Activated naive CD4-positive, alpha-beta T cell treated with anti-CD3 and anti-CD28 coated beads, Interleukin-2, amount 50 U/mL, for 24 hours (primary cell): ENCODE results near the gene TTYH2.
A peak's percentile ranks its signal among the peaks of the same experiment; 100 is the strongest.
"Not testable (repeated sequence)": the region's sequence is repeated elsewhere in the genome, so short reads cannot be mapped to it uniquely, and the experiment has no call there.

ENCODE experiments used
- H3K27ac Mint-ChIP-seq: one replicate; pipeline ENCODE4 v1.8.0; 2021; ENCODE audit warnings: mild to moderate bottlenecking, mixed read lengths
- H3K27me3 Mint-ChIP-seq: one replicate; pipeline ENCODE4 v1.8.0; 2021; ENCODE audit warnings: mixed read lengths
- H3K36me3 Mint-ChIP-seq: one replicate; pipeline ENCODE4 v1.8.0; 2021; ENCODE audit warnings: mixed read lengths
- H3K4me1 Mint-ChIP-seq: one replicate; pipeline ENCODE4 v1.8.0; 2021; ENCODE audit warnings: mixed read lengths
- H3K4me3 Mint-ChIP-seq: one replicate; pipeline ENCODE4 v1.8.0; 2021; ENCODE audit warnings: mild to moderate bottlenecking, mixed read lengths
- H3K9me3 Mint-ChIP-seq: one replicate; pipeline ENCODE4 v1.8.0; 2021; ENCODE audit warnings: mixed read lengths

The TTYH2 gene

DNA sequence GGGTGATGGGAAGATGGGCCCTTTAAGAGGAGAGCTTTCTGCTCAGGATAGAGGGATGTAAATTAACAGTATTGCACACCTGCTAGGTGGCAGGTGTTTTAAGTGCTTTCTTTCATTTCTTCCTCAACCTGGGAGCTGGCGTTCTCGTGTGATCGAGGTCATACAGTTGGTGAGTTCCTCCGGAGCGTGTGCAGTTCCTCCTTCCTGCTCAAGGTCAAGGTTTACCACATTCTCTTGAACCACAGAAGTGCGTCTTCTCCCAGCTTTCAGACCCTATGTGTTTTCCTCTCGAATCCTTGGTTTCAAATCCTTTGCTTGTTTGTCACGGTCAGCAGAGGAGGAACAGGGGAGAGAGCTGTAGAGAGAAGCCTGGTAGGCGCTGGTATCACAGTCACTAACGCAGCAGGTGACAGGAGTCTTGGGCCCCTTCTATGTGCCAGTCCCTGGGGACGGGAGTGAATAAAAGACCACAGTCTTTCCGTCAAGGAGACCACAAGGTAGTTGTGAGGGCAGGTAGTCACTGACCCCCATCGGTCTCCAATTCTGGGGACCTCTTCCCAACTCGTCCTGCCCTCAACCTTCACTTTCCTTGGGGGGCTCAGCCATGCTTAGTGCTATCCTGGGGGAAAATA is 61.5 kb downstream of the TTYH2 start:
- Mint-ChIP-seq H3K36me3 (no peaks in the 10 kb centered on the region), H3K4me1 (peaks cover 21% of the 10 kb centered on the region), H3K27ac (no peak overlapping the region), H3K4me3 (peak overlapping the region; percentile 70), H3K9me3 (no peaks in the 10 kb centered on the region), H3K27me3 (no peaks in the 10 kb centered on the region)

- H3K4me3 Mint-ChIP-seq = no peak overlapping the region
- no peaks in the 10 kb centered on the region for H3K9me3 Mint-ChIP-seq
- H3K4me1 Mint-ChIP-seq = peaks cover 31% of the 10 kb centered on the region
- H3K27me3 Mint-ChIP-seq = no peaks in the 10 kb centered on the region
- H3K27ac Mint-ChIP-seq = peak overlapping the region; percentile 3
- no peaks in the 10 kb centered on the region for H3K36me3 Mint-ChIP-seq
These were observed 62.7 kb downstream of the TTYH2 start for GRCh38 chr17:74276051-74276476.

GRCh38 chr17:74276541-74277009 is 63.2 kb downstream of the TTYH2 start:
- no peaks in the 10 kb centered on the region for H3K9me3 Mint-ChIP-seq
- H3K36me3 Mint-ChIP-seq = no peaks in the 10 kb centered on the region
- H3K4me3 Mint-ChIP-seq = no peak overlapping the region
- no peaks in the 10 kb centered on the region for H3K27me3 Mint-ChIP-seq
- H3K4me1 Mint-ChIP-seq = peaks cover 31% of the 10 kb centered on the region
- H3K27ac Mint-ChIP-seq = no peak overlapping the region

- no peak overlapping the region for H3K27ac Mint-ChIP-seq
These were observed 64.6 kb downstream of the TTYH2 start for GRCh38 chr17:74277935-74278334.

DNA sequence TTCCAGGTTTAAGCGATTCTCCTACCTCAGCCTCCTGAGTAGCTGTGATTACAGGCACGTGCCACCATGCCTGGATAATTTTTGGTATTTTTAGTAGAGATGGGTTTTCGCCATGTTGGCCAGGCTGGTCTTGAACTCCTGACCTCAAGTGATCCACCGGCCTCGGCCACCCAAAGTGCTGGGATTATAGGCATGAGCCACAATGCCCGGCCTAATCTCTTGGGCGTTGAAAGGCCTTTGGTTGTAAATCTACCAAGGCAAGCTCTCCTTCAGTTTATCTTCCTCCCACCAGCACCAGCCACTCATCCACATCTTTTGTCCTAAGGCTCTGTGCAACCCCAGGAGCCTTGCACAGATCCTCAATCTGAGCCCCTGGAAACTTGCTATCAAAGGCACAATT is 66.2 kb downstream of the TTYH2 start:
- H3K9me3 Mint-ChIP-seq, H3K36me3 Mint-ChIP-seq, H3K27me3 Mint-ChIP-seq, H3K4me3 Mint-ChIP-seq: not testable (repeated sequence)
- H3K4me1 Mint-ChIP-seq = peaks cover 29% of the 10 kb centered on the region
- H3K27ac Mint-ChIP-seq = peak overlapping the region; percentile 76

More at GRCh38 chr17:74277935-74278334, 64.6 kb downstream of the TTYH2 start:
- Mint-ChIP-seq H3K9me3 (no peaks in the 10 kb centered on the region), H3K27me3 (no peaks in the 10 kb centered on the region), H3K4me3 (no peak overlapping the region), H3K36me3 (no peaks in the 10 kb centered on the region), H3K4me1 (peaks cover 39% of the 10 kb centered on the region)

DNA sequence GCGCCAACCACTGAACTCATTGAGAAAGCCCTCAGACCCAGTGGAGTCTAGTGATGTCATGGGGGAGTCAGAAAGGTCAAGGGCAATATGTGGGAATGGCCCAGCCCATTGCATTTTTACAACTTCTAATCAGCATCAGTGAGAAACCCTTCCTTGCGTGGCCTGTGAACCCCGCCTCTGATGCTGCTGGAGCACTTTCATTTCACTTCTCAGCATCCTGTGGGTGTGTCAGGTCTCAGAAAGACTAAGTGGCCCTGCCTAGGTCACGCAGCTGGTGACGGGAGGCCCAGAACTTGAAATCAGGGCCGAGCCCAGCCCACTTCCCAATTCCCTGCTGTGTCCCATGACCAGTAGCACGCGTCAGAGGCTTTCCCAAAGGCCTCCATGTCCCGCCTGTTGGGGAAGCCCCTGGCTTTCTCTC is 66.7 kb downstream of the TTYH2 start:
- peak overlapping the region; percentile 76 for H3K27ac Mint-ChIP-seq

DNA sequence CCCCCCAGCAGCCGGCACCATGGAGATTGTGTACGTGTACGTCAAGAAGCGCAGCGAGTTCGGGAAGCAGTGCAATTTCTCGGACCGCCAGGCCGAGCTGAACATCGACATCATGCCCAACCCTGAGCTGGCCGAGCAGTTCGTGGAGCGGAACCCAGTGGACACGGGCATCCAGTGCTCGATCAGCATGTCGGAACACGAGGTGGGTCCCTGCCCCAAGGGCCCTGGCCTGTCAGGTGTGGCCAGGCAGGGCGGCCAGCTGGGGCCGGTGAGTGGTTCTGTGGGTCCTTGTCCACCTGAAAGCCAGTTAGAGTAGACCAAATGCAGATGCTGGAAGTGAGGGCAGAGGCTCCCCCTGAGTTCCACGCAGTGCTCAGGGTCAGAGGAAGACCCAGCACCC is 68.4 kb downstream of the TTYH2 start:
- H3K27me3 Mint-ChIP-seq = no peaks in the 10 kb centered on the region
- peaks cover 30% of the 10 kb centered on the region for H3K4me1 Mint-ChIP-seq
- no peaks in the 10 kb centered on the region for H3K9me3 Mint-ChIP-seq
- no peaks in the 10 kb centered on the region for H3K36me3 Mint-ChIP-seq
- no peak overlapping the region for H3K4me3 Mint-ChIP-seq
- H3K27ac Mint-ChIP-seq = no peak overlapping the region

More for the DNA sequence above, 66.7 kb downstream of the TTYH2 start:
- H3K36me3 Mint-ChIP-seq = no peaks in the 10 kb centered on the region
- no peak overlapping the region for H3K4me3 Mint-ChIP-seq
- H3K4me1 Mint-ChIP-seq = peaks cover 30% of the 10 kb centered on the region
- no peaks in the 10 kb centered on the region for H3K27me3 Mint-ChIP-seq
- no peaks in the 10 kb centered on the region for H3K9me3 Mint-ChIP-seq

DNA sequence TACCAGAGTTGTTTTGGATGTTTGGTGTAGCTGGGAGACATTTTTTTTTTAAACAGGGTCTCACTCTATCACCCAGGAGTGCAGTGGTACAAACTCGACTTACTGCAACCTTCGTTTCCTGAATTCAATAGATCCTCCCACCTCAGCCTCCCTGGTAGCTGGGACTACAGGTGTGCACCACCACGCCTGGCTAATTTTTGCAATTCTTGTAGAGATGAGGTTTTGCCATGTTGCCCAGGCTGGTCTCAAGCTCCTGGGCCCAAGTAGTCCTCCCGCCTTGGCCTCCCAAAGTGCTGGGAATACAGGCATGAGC is 68.9 kb downstream of the TTYH2 start:
- not testable (repeated sequence) for H3K27me3 Mint-ChIP-seq, H3K4me3 Mint-ChIP-seq, H3K9me3 Mint-ChIP-seq, H3K36me3 Mint-ChIP-seq
- Mint-ChIP-seq H3K4me1 (peaks cover 32% of the 10 kb centered on the region), H3K27ac (peak overlapping the region; percentile 68)

GRCh38 chr17:74282587-74283370 is 69.4 kb downstream of the TTYH2 start:
- H3K4me3 Mint-ChIP-seq = peak overlapping the region; percentile 56
- H3K27me3 Mint-ChIP-seq = no peaks in the 10 kb centered on the region
- H3K27ac Mint-ChIP-seq = peak overlapping the region; percentile 96
- peaks cover 33% of the 10 kb centered on the region for H3K4me1 Mint-ChIP-seq
- H3K36me3 Mint-ChIP-seq = no peaks in the 10 kb centered on the region
- no peaks in the 10 kb centered on the region for H3K9me3 Mint-ChIP-seq

DNA sequence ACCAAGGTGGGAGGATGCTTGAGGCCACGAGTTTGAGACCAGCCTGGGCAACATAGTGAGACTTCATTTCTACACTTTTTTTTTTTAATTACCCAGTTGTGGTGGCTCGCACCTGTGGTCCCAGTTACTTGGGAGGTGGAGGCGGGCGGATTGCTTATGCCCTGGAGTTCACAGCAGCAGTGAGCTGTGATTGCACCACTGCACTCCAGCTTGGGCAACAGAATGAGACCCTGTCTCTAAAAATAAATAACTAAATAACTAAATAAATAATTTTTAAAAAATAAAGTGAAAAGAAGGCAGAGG is 70.0 kb downstream of the TTYH2 start:
- Mint-ChIP-seq H3K27ac (no peak overlapping the region), H3K36me3 (no peaks in the 10 kb centered on the region), H3K4me3 (no peak overlapping the region), H3K4me1 (peaks cover 33% of the 10 kb centered on the region), H3K9me3 (no peaks in the 10 kb centered on the region), H3K27me3 (no peaks in the 10 kb centered on the region)

DNA sequence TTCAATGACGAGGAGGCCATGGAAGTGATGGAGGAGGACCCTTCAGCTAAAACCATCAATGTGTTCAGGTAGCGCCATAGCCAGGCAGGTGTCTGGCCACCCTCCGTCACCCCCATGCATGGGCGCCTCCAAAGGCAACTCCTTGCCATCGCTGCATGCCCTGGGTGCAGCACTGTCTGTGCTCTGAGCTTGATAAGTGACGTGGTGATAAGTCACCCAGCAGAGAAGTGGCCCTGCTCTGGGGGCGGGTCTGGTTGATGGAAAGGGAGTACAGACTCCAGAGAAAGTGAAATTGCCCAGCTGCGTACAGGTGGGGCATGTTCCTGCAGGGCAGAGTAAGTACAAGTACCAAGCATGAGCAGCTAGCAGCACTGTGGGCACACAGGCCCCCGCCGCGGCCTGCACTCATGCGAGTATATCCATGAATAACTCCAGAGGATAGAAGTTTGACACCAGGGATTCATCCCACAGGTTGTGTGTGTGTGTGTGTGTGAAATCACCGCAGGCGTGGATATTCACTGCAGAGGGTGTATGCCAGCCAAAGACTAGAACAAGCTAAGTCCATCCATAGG is 73.7 kb downstream of the TTYH2 start:
- no peak overlapping the region for H3K4me3 Mint-ChIP-seq
- peaks cover 21% of the 10 kb centered on the region for H3K4me1 Mint-ChIP-seq

DNA sequence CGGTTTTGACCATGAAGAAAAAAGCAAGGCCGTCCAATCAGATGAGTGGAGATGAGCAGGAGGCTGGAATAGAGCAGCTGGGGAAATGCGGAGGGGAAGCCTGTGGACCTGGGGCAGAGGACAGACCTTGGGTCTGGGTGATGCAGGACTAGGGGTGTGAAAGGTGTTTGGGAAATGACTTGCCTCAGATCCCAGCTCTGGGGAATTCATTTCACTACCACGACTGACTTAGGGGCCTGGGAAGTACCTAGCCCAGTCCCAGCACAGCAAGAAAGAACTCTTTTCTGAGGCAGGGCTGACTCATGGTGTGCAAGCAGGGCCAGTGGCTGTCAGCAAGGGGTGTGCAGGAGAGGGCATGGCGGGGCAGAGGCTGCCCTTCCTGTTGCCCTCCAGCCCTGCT is 75.4 kb downstream of the TTYH2 start:
- H3K27me3 Mint-ChIP-seq = no peaks in the 10 kb centered on the region
- H3K4me1 Mint-ChIP-seq = peaks cover 10% of the 10 kb centered on the region
- H3K4me3 Mint-ChIP-seq = no peak overlapping the region
- H3K27ac Mint-ChIP-seq = peak overlapping the region; percentile 6
- H3K36me3 Mint-ChIP-seq = no peaks in the 10 kb centered on the region
- no peaks in the 10 kb centered on the region for H3K9me3 Mint-ChIP-seq

More for the DNA sequence above, 73.7 kb downstream of the TTYH2 start:
- Mint-ChIP-seq H3K27me3 (no peaks in the 10 kb centered on the region), H3K27ac (no peak overlapping the region), H3K36me3 (no peaks in the 10 kb centered on the region), H3K9me3 (no peaks in the 10 kb centered on the region)

DNA sequence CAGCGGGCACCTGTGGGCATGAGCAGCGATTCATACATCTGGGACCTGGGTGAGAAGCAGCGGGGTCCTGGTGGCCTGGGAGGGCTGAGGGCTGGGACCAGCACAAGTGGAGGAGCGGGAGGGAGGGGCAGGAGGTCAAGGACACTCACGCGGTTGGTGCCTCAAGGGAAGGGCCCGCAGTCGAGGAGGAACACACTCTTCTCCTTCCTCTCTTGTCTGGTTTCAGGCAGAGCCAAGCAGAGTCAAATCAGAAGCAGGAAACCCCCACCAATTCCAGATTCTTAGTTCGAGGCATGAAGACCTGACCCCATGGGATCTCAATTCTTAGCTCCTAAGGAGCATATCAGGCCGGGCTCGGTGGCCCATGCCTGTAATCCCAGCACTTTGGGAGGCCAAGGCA is 76.3 kb downstream of the TTYH2 start:
- H3K27ac Mint-ChIP-seq = no peak overlapping the region
- no peaks in the 10 kb centered on the region for H3K27me3 Mint-ChIP-seq

DNA sequence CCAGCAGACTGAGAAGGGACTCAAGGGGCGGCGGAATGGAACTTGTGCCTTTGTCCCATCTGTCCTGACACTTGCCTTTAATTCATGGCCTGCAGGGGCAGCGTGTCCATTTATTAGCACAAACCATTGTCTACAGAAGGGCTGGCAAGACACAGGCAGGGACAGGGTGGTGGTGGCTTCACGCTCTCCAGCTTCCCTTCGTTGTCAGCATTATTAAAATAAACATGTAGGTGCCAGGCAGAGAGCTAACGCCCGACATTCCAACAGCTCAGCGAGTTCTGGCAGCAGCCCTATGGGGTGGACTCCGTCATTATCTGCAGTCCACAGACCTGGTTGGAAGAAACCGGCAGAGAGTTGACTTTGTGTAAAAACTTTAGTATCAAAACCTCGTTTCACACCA is 77.0 kb downstream of the TTYH2 start:
- Mint-ChIP-seq H3K4me3 (no peak overlapping the region), H3K9me3 (no peaks in the 10 kb centered on the region), H3K36me3 (no peaks in the 10 kb centered on the region), H3K27me3 (no peaks in the 10 kb centered on the region), H3K27ac (no peak overlapping the region), H3K4me1 (peaks cover 3% of the 10 kb centered on the region)

More for the DNA sequence above, 76.3 kb downstream of the TTYH2 start:
- Mint-ChIP-seq H3K9me3 (no peaks in the 10 kb centered on the region), H3K36me3 (no peaks in the 10 kb centered on the region), H3K4me1 (peaks cover 8% of the 10 kb centered on the region), H3K4me3 (no peak overlapping the region)

DNA sequence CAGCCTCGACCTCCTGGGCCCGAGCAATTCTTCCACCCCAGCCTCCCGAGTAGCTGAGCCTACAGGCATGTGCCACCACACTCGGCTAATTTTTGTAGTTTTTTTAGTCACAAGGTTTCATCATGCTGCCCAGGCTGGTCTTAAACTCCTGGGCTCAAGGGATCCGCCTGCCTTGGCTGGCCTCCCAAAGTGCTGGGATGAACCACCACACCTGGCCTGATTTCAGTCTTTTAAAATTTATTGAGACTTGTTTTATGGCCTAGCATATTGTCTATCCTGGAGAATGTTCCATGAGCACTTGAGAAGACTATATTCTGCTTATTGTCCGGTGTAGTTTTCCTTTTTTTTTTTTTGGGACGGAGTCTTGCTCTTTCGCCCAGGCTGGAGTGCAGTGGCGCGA is 79.1 kb downstream of the TTYH2 start:
- H3K27me3 Mint-ChIP-seq = no peaks in the 10 kb centered on the region

More for the DNA sequence above, 79.1 kb downstream of the TTYH2 start:
- no peak overlapping the region for H3K27ac Mint-ChIP-seq
- H3K9me3 Mint-ChIP-seq = no peaks in the 10 kb centered on the region
- H3K4me1 Mint-ChIP-seq = peaks cover 6% of the 10 kb centered on the region
- H3K4me3 Mint-ChIP-seq = no peak overlapping the region
- H3K36me3 Mint-ChIP-seq = no peaks in the 10 kb centered on the region
